Sigmoid colon (tissue), 4 donors: ENCODE measurements around the gene DNAJC18.

ENCODE experiments used
- CTCF ChIP-seq, 4 experiments: fragments of 450-650 bp in 3 of 4; fragments of 200-600 bp in 1 of 4; IDR thresholded peaks; one replicate each; pipeline ENCODE4 v1.5.1; 2016 to 2019; ENCODE audit warnings: antibody characterized with exemption in 4 of 4, mild to moderate bottlenecking in 3 of 4, moderate library complexity in 2 of 4
- EP300 ChIP-seq, 4 donors: sonication (generic); formaldehyde crosslinking; IDR thresholded peaks; one replicate each; pipeline ENCODE4 v1.6.1; 2017; ENCODE audit warnings: antibody characterized with exemption in 4 of 4
- POLR2A ChIP-seq, 2 donors: fragments of 450-650 bp; IDR thresholded peaks; one replicate each; pipeline ENCODE4 v1.6.1; 2016; ENCODE audit warnings: antibody characterized with exemption in 2 of 2, mild to moderate bottlenecking in 2 of 2, moderate library complexity in 2 of 2
- POLR2AphosphoS5 ChIP-seq, 4 donors: sonication (generic); formaldehyde crosslinking; IDR thresholded peaks; one replicate each; pipeline ENCODE4 v1.6.1; 2017; ENCODE audit warnings: antibody characterized with exemption in 4 of 4

- no peak for TF ChIP-seq POLR2AphosphoS5 (IDR thresholded peaks at IDR 0.05)
- TF ChIP-seq EP300 (IDR thresholded peaks at IDR 0.05) = no peak
- TF ChIP-seq CTCF (IDR thresholded peaks at IDR 0.05) = no peak
- TF ChIP-seq POLR2A (IDR thresholded peaks at IDR 0.05) = no peak
Measured at GRCh38 chr5:139393497-139394122, 45.7 kb downstream of the DNAJC18 start.
